ENCODE measurements around the gene LMBRD1.
"Not testable (repeated sequence)": the region's sequence is repeated elsewhere in the genome, so short reads cannot be mapped to it uniquely, and the experiment has no call there.

LMBRD1 gene

GRCh38 chr6:69796073-69796641, 653 bp downstream of the LMBRD1 start:
- peak; percentile 2 for DNase-seq

GRCh38 chr6:69795469-69796072, 1.2 kb downstream of the LMBRD1 start:
- DNase-seq: peak; percentile 22

- DNase-seq: no peak
These were observed 4.5 kb downstream of the LMBRD1 start for GRCh38 chr6:69792292-69792691.

- DNase-seq: no peak
These were observed 5.7 kb downstream of the LMBRD1 start for GRCh38 chr6:69791065-69791471.

- DNase-seq: no peak
These were observed 6.2 kb downstream of the LMBRD1 start for GRCh38 chr6:69790629-69791028.

- peak; percentile 57 for DNase-seq
These were observed 7.2 kb downstream of the LMBRD1 start for GRCh38 chr6:69789578-69789977.

- not testable (repeated sequence) for DNase-seq
These were observed 9.4 kb downstream of the LMBRD1 start for GRCh38 chr6:69787436-69787835.

- DNase-seq: no peak
These were observed 11.1 kb downstream of the LMBRD1 start for GRCh38 chr6:69785697-69786096.

- DNase-seq: no peak
These were observed 12.0 kb downstream of the LMBRD1 start for GRCh38 chr6:69784595-69785377.

GRCh38 chr6:69783108-69783507, 13.7 kb downstream of the LMBRD1 start:
- no peak for DNase-seq

GRCh38 chr6:69780585-69781178, 16.1 kb downstream of the LMBRD1 start:
- DNase-seq: no peak

GRCh38 chr6:69775941-69776340, 20.9 kb downstream of the LMBRD1 start:
- no peak for DNase-seq

GRCh38 chr6:69775585-69775849, 21.3 kb downstream of the LMBRD1 start:
- DNase-seq: no peak

GRCh38 chr6:69774740-69775584, 21.8 kb downstream of the LMBRD1 start:
- no peak for DNase-seq

- DNase-seq: no peak
These were observed 25.5 kb downstream of the LMBRD1 start for GRCh38 chr6:69771158-69771906.

- no peak for DNase-seq
These were observed 28.1 kb downstream of the LMBRD1 start for GRCh38 chr6:69768664-69769063.

- no peak for DNase-seq
These were observed 33.0 kb downstream of the LMBRD1 start for GRCh38 chr6:69763763-69764162.

GRCh38 chr6:69761853-69762252, 35.0 kb downstream of the LMBRD1 start:
- DNase-seq: no peak

GRCh38 chr6:69758214-69758613, 38.6 kb downstream of the LMBRD1 start:
- no peak for DNase-seq

GRCh38 chr6:69756907-69757306, 39.9 kb downstream of the LMBRD1 start:
- DNase-seq: no peak

GRCh38 chr6:69756366-69756765, 40.4 kb downstream of the LMBRD1 start:
- no peak for DNase-seq

- no peak for DNase-seq
These were observed 61.8 kb downstream of the LMBRD1 start for GRCh38 chr6:69735027-69735426.
